GM21786 (cell line): ENCODE data around the gene RPL18.
"Not testable (repeated sequence)": the region's sequence is repeated elsewhere in the genome, so short reads cannot be mapped to it uniquely, and the experiment has no call there.

Experiments
- ATAC-seq: cut with Tn5 transposase; IDR thresholded peaks from one replicate; pipeline ENCODE4 v1.9.1; 2021; ENCODE audit not compliant: unreplicated experiment

RPL18 gene

GRCh38 chr19:48588670-48589401, 30.1 kb downstream of the RPL18 start:
- ATAC-seq: no peak

GRCh38 chr19:48587387-48587786, 31.6 kb downstream of the RPL18 start:
- no peak for ATAC-seq

DNA sequence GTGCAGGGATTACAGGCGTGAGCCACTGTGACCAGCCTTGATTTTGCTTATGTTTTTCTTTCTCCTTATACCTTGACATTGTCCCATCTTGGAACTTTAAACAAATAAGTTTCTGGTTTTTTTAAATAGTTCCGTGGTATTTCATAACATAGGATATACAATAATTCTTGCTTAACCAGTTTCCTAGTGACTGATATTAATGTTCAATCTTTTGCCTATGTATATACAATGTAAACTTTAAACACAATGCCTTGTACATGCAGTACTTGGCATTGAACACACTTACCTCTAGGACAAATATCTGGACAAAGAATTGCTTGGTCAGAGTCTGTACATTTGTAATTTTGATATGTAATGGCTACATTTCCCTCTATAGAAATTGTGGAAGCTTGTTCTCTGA, 36.8 kb downstream of the RPL18 start:
- ATAC-seq: no peak

DNA sequence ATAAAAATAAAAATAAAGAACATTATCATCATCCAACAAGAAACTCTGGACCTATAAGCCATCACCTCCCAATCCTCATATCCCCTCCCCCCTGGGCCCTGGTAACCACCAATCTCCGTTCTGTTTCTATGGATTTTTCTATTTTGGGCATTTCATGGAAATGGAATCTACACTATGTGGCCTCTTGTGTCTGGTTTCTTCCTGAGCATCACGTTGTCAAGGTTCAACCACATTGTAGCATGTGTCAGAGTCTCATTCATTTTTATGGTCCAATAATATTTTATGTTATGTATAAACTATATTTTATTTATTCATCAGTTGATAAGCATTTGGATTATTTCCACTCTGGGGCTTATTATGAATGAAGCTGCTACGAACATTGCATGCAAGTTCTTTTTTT, 40.1 kb downstream of the RPL18 start:
- ATAC-seq: no peak

DNA sequence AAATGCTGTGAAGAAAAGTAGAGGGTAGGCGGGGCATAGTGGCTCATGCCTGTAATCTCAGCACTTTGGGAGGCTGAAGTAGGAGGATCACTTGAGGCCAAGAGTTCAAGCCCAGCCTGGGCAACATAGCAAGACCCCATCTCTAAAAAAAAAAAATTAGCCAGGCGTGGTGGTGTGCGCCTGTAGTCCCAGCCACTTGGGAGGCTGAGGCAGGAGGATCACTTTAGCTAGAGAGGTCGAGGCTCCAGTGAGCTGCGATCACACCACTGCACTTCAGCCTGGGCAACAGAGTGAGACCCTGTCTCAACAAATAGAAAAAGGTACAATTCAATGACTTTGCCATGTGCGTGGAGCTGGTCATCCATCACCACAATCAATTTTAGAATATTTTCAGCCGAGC, 41.1 kb downstream of the RPL18 start:
- not testable (repeated sequence) for ATAC-seq

- ATAC-seq: no peak
Observed at GRCh38 chr19:48575931-48576622, 42.9 kb downstream of the RPL18 start.

DNA sequence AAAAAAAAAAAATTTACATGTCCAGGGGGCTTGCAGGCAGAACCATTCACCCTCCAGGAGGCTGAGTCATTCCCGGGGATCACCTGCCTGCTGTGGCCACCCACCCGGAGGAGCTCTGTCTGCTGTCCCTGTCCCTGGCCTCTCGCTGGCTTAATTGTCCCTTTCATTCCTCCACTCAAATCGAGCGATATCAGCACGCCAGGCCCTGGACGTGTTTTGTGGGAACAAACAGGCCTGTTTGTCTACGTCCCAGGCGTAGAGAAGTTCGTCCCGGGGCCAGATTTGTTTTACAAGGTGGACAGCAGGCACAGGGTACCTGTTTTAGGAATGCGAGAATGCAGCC, 45.8 kb downstream of the RPL18 start:
- ATAC-seq: no peak

- no peak for ATAC-seq
Observed at GRCh38 chr19:48571378-48572162, 47.4 kb downstream of the RPL18 start.

- ATAC-seq: no peak
Observed at GRCh38 chr19:48569814-48570213, 49.2 kb downstream of the RPL18 start.

- ATAC-seq: no peak
Observed at GRCh38 chr19:48568345-48568886, 50.6 kb downstream of the RPL18 start.
